WTC11 (cell line): Measurements from ENCODE around the gene ENG. TPM values are rescaled to one million over a fixed set of nuclear protein-coding genes. Genes with fewer than 3 reads are reported as not detected.

Experiments used
- ATAC-seq: fragments of 200-7000 bp; cut with Tn5 transposase; 2 replicates; pipeline ENCODE4 v1.10.0; 2021; ENCODE audit warnings: mild to moderate bottlenecking, moderate library complexity
- CTCF ChIA-PET: fragments of 300-600 bp; sonication (Branson Sonifier 250); formaldehyde crosslinking; loops from one replicate; lab custom pipeline; 2021; ENCODE audit warnings: antibody characterized with exemption; lab: Charles Lee
- POLR2A ChIA-PET: fragments of 350-600 bp; sonication (Branson Sonifier 250); formaldehyde crosslinking; loops from one replicate; lab custom pipeline; 2021; ENCODE audit warnings: antibody characterized with exemption; lab: Charles Lee
- DNase-seq: peaks from one replicate; pipeline ENCODE4 v3.0.0; 2021; ENCODE audit warnings: low spot score
- H3K27ac Mint-ChIP-seq: 2 replicates; pipeline ENCODE4 v1.8.0; 2021; ENCODE audit warnings: mixed read lengths
- H3K27me3 Mint-ChIP-seq: 2 replicates; pipeline ENCODE4 v1.8.0; 2021; ENCODE audit warnings: low read depth, mild to moderate bottlenecking, moderate library complexity, mixed read lengths
- H3K36me3 Mint-ChIP-seq: 2 replicates; pipeline ENCODE4 v1.8.0; 2021; ENCODE audit warnings: mixed read lengths
- H3K4me1 Mint-ChIP-seq: 2 replicates; pipeline ENCODE4 v1.8.0; 2022; ENCODE audit warnings: mixed read lengths
- H3K4me3 Mint-ChIP-seq: 2 replicates; pipeline ENCODE4 v1.8.0; 2021; ENCODE audit warnings: mild to moderate bottlenecking, moderate library complexity, mixed read lengths
- H3K9me3 Mint-ChIP-seq: 2 replicates; pipeline ENCODE4 v1.8.0; 2021; ENCODE audit warnings: mixed read lengths
- CREB1 ChIP-seq: sonication (generic); formaldehyde crosslinking; IDR thresholded peaks from 2 replicates; pipeline ENCODE4 v1.8.0; 2023; ENCODE audit warnings: mild to moderate bottlenecking, missing genetic modification reagents
- CTCF ChIP-seq: fragments of 200-600 bp; IDR thresholded peaks from 2 replicates; pipeline ENCODE4 v1.8.0; 2022; ENCODE audit warnings: antibody characterized with exemption
- E2F4 ChIP-seq: sonication (generic); formaldehyde crosslinking; IDR thresholded peaks from 2 replicates; pipeline ENCODE4 v1.8.1; 2022; ENCODE audit warnings: low read depth, mild to moderate bottlenecking, moderate library complexity, missing genetic modification reagents, borderline replicate concordance
- E2F5 ChIP-seq: sonication (generic); formaldehyde crosslinking; IDR thresholded peaks from 2 replicates; pipeline ENCODE4 v1.8.1; 2022; ENCODE audit warnings: mild to moderate bottlenecking, moderate library complexity, missing genetic modification reagents
- ETV6 ChIP-seq: sonication (generic); formaldehyde crosslinking; IDR thresholded peaks from 2 replicates; pipeline ENCODE4 v1.8.1; 2022; ENCODE audit warnings: mild to moderate bottlenecking, missing genetic modification reagents
- FOXK1 ChIP-seq: sonication (generic); formaldehyde crosslinking; IDR thresholded peaks from 2 replicates; pipeline ENCODE4 v1.8.0; 2022; ENCODE audit warnings: mild to moderate bottlenecking, moderate library complexity, missing genetic modification reagents
- GABPB1 ChIP-seq: sonication (generic); formaldehyde crosslinking; IDR thresholded peaks from 2 replicates; pipeline ENCODE4 v1.8.1; 2023; ENCODE audit warnings: mild to moderate bottlenecking, missing genetic modification reagents
- MAX ChIP-seq: sonication (generic); formaldehyde crosslinking; IDR thresholded peaks from 2 replicates; pipeline ENCODE4 v1.8.0; 2022; ENCODE audit warnings: mild to moderate bottlenecking, missing genetic modification reagents
- MLX ChIP-seq: sonication (generic); formaldehyde crosslinking; IDR thresholded peaks from 2 replicates; pipeline ENCODE4 v1.8.1; 2023; ENCODE audit warnings: mild to moderate bottlenecking, missing genetic modification reagents, moderate library complexity
- MYBL2 ChIP-seq: sonication (generic); formaldehyde crosslinking; IDR thresholded peaks from 2 replicates; pipeline ENCODE4 v1.8.1; 2023; ENCODE audit warnings: mild to moderate bottlenecking, moderate library complexity, missing genetic modification reagents
- NFATC4 ChIP-seq: fragments of 250-450 bp; sonication (Bioruptor Pico); IDR thresholded peaks from 2 replicates; pipeline ENCODE4 v1.9.0; 2021; ENCODE audit warnings: mild to moderate bottlenecking
- NR3C1 ChIP-seq: sonication (generic); formaldehyde crosslinking; conservative IDR thresholded peaks from 2 replicates; pipeline ENCODE4 v1.8.1; 2023; ENCODE audit warnings: low read depth, mild to moderate bottlenecking, missing genetic modification reagents
- SMAD3 ChIP-seq: sonication (generic); formaldehyde crosslinking; IDR thresholded peaks from 2 replicates; pipeline ENCODE4 v1.8.0; 2022; ENCODE audit warnings: missing genetic modification reagents, mild to moderate bottlenecking, borderline replicate concordance
- STAT6 ChIP-seq: sonication (generic); formaldehyde crosslinking; conservative IDR thresholded peaks from 2 replicates; pipeline ENCODE4 v1.8.1; 2023; ENCODE audit warnings: mild to moderate bottlenecking, low read depth, missing genetic modification reagents, moderate library complexity
- ZBTB43 ChIP-seq: sonication (generic); formaldehyde crosslinking; IDR thresholded peaks from 2 replicates; pipeline ENCODE4 v1.8.1; 2023; ENCODE audit warnings: mild to moderate bottlenecking, missing genetic modification reagents
- ZNF532 ChIP-seq: fragments of 250-450 bp; sonication (Bioruptor Pico); IDR thresholded peaks from 2 replicates; pipeline ENCODE4 v1.9.0; 2021; ENCODE audit warnings: mild to moderate bottlenecking, borderline replicate concordance
- total RNA-seq: library from RNA; stranded (reverse); gene quantifications from 3 replicates; pipeline ENCODE4 v1.2.3, GENCODE V29; 2021

The ENG gene
- total RNA-seq, 1 experiment from 2014 or later = 4.4 TPM

- TF ChIP-seq MLX (CRISPR knock-in tag) (no peak), NR3C1 (CRISPR knock-in tag) (no peak)
- H3K4me3 Mint-ChIP-seq = no peak within 1 kb of the TSS
- H3K36me3 Mint-ChIP-seq = no peaks in the 10 kb centered on the region
- peak within 1 kb of the TSS; percentile 44; the same call in 1 of the 2 replicates for H3K27ac Mint-ChIP-seq
- no peaks in the 10 kb centered on the region for H3K9me3 Mint-ChIP-seq
- no peaks in the 10 kb centered on the region for H3K27me3 Mint-ChIP-seq
- H3K4me1 Mint-ChIP-seq = peaks cover 19% of the 10 kb centered on the region
- DNase-seq (no peak), ATAC-seq (no peak)
- ChIA-PET POLR2A (interaction anchor here (0.9 kb wide), 1 partner anchor 49 kb away, joined by 4 read pairs; no protein-coding TSS in a partner anchor), CTCF (interaction anchor here (0.7 to 2.9 kb wide), 9 partner anchors 7 to 210 kb away, joined by 3 to 26 read pairs (median 4); partner anchors contain the start of genes ST6GALNAC4 and TOR2A)
Measured at GRCh38 chr9:127778280-127779135, 76.0 kb downstream of the ENG start, which contains the start of gene SH2D3C. Gene SH2D3C (minus strand): TSS chr9:127778666. CDS start chr9:127778627, 39 bp downstream.

GRCh38 chr9:127777368-127777980 lies 77.0 kb downstream of the ENG start:
- Mint-ChIP-seq H3K4me3 (no peak overlapping the region), H3K4me1 (peaks cover 19% of the 10 kb centered on the region)

More at GRCh38 chr9:127777368-127777980, 77.0 kb downstream of the ENG start:
- ChIA-PET CTCF (interaction anchor here (0.7 to 0.9 kb wide), 2 partner anchors 43 to 209 kb away, joined by 3 to 4 read pairs; partner anchors contain the start of gene TOR2A), POLR2A (no interaction called here)
- Mint-ChIP-seq H3K36me3 (no peaks in the 10 kb centered on the region), H3K27ac (no peak overlapping the region), H3K9me3 (no peaks in the 10 kb centered on the region)
- TF ChIP-seq ZBTB43 (CRISPR knock-in tag) = no peak
- no peak for TF ChIP-seq CREB1 (CRISPR knock-in tag)
- TF ChIP-seq CTCF = no peak
- no peak for TF ChIP-seq GABPB1 (CRISPR knock-in tag)
- no peak for TF ChIP-seq MYBL2 (CRISPR knock-in tag)
- no peak for TF ChIP-seq E2F4 (CRISPR knock-in tag)
- TF ChIP-seq E2F5 (CRISPR knock-in tag) = no peak
- TF ChIP-seq ZNF532 (CRISPR knock-in tag) = no peak
- TF ChIP-seq SMAD3 = no peak
- no peak for TF ChIP-seq MLX (CRISPR knock-in tag)
- TF ChIP-seq STAT6 (CRISPR knock-in tag) = no peak
- no peak for TF ChIP-seq FOXK1 (CRISPR knock-in tag)
- no peak for TF ChIP-seq NFATC4 (CRISPR knock-in tag)
- no peak for TF ChIP-seq ETV6
- no peak for TF ChIP-seq MAX (CRISPR knock-in tag)
- TF ChIP-seq, all 79 proteins: peak for 0
- no peak for ATAC-seq
- DNase-seq = no peak
- H3K27me3 Mint-ChIP-seq = no peaks in the 10 kb centered on the region
